HFFc6 (cell line): Measurements from ENCODE around the gene ATP8B1. TPM values are rescaled to one million over a fixed set of nuclear protein-coding genes. Genes with fewer than 3 reads are reported as not detected.

Source experiments
- total RNA-seq, 6 experiments: library from RNA; stranded (reverse); fragmentation: NEBNext Ultra II Directional; extraction: Animal tissue kit (Norgen Biotek cat#: 25700); gene quantifications; 2 replicates in 1 of 6; 3 replicates in 5 of 6; pipeline ENCODE4 v1.2.3, GENCODE V29; 2021

Gene ATP8B1
- total RNA-seq, 6 experiments from 2014 or later: 78.8 to 115 (median 94.6) TPM

Other genes starting within 250 kb of the ATP8B1 start
- gene FECH, start 216.6 kb downstream of the ATP8B1 start, total RNA-seq: 10 to 100 TPM; 28.7 to 38.3 (median 33.9) TPM
- 100 to 1,000 TPM; 102 to 134 (median 111) TPM for gene NARS1, start 181.5 kb downstream of the ATP8B1 start, total RNA-seq
- 10 to 100 TPM; 11.2 to 28.1 (median 15.7) TPM for gene NEDD4L, start 240.9 kb upstream of the ATP8B1 start, total RNA-seq